ENCODE results near the gene CAMSAP2. TPM values are rescaled to one million over a fixed set of nuclear protein-coding genes. Genes with fewer than 3 reads are reported as not detected.

Gene CAMSAP2
- total and polyA plus RNA-seq, 10 of the 15 experiments (the other 5 are each of a cell fraction or from before 2014, with no cell fraction given) = 3.9 to 19.8 (median 8.0) TPM

DNA sequence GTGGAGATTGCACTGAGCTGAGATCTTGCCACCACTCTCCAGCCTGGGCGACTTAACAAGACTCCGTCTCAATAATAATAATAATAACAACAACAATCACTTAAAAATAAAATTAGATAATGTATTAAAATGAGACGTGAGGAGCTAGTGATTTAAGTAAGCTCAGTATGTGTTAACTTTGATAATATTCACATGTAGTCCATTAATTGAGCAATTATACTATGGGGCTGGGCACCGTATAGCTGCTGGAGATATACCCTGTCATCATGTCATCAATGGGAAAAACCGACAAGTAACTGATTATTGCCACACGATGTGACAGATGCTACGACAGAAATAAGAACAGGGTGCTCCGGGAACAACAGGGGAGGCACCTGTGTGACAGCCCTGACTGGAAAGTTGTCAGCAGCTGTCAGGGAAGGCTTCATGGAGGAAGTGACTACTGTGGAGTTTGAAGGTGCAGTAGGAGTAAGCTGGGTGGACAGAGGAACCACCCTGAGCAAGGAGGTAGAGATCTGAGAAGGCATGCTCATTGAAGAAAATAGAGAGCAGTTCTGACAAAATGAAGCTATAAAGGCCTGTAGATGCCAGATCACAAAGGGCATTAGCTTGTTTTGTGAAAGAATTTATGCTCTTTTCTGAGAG is 924 bp upstream of the CAMSAP2 start:
- ATAC-seq = no peak
- WGBS (ENCODE audit: insufficient coverage, insufficient replicate concordance, low lambda C conversion rate, missing lambda C conversion rate) = 84% methylated on average over 8 of the region's 8 CpGs
- ChIA-PET POLR2A (interaction anchor here (1.2 to 2.7 kb wide), 4 partner anchors 37 to 85 kb away, joined by 3 to 21 read pairs (median 4); partner anchors contain the start of gene DDX59), SMC1A (ENCODE audit: uncharacterized antibody, unreplicated experiment) (interaction anchor here (0.6 to 3.7 kb wide), 15 partner anchors 8 to 122 kb away, joined by 3 to 17 read pairs (median 4); no protein-coding TSS in a partner anchor), CTCF (interaction anchor here (0.7 to 2.0 kb wide), 5 partner anchors 11 to 123 kb away, joined by 3 to 12 read pairs (median 3); partner anchors contain the start of gene KIF14), RAD21 (ENCODE audit: unreplicated experiment) (interaction anchor here (0.7 to 3.2 kb wide), 11 partner anchors 10 to 177 kb away, joined by 3 to 21 read pairs (median 4); partner anchors contain the start of genes DDX59 and KIF14)
- in situ Hi-C loops (cut with MboI) (no loop called here), intact Hi-C loops (cut with micrococcal nuclease; ENCODE audit: unreplicated experiment) (no loop called here)
- no TSS peak for BruUV-seq (replicated peaks)
- Histone ChIP-seq H3K4me3 (peak overlapping the region; percentile 99; the same call in 1 of the 2 replicates), H3K4me1 (ENCODE audit: control insufficient read depth, insufficient read depth, low read length) (peaks cover 5% of the 10 kb centered on the region; the same call in 1 of the 2 replicates), H3K9ac (ENCODE audit: control insufficient read depth, insufficient read depth, low read length) (no peak overlapping the region), H3K4me2 (ENCODE audit: control insufficient read depth, insufficient read depth) (peak overlapping the region; percentile 81; the same call in 1 of the 2 replicates), H3K79me2 (ENCODE audit: control insufficient read depth, insufficient read depth, low read length) (peaks cover 39% of the 10 kb centered on the region), H2AFZ (ENCODE audit: control insufficient read depth, low read depth, low read length) (peak overlapping the region; percentile 58), H3K27me3 (replicated peaks in 1 of 2; ENCODE audit: control insufficient read depth in 2 of 2, insufficient read depth in 2 of 2, low read length in 1 of 2) (no peaks in the 10 kb centered on the region), H3K36me3 (ENCODE audit: control insufficient read depth in 2 of 2, insufficient read depth in 2 of 2, low read length in 1 of 2) (no peaks in the 10 kb centered on the region), H3K27ac (ENCODE audit: control insufficient read depth, insufficient read depth) (0 out of 2 replicates have a peak overlapping the region, but pooled peaks have one; percentile 2), H4K20me1 (ENCODE audit: control insufficient read depth, insufficient read depth) (no peaks in the 10 kb centered on the region), H3K9me3 (replicated peaks; ENCODE audit: control insufficient read depth, insufficient read depth, low read length) (no peaks in the 10 kb centered on the region)
- TF ChIP-seq BCL3 (IDR thresholded peaks at IDR 0.05; ENCODE audit: borderline replicate concordance, insufficient read depth, low read depth, low read length, poor library complexity, severe bottlenecking) (no peak), SPI1 (IDR thresholded peaks at IDR 0.05; ENCODE audit: borderline replicate concordance, insufficient read depth, low read depth, low read length) (0 out of 2 replicates have a peak, but pooled peaks have one; percentile 13), NFYA (IDR thresholded peaks at IDR 0.05; ENCODE audit: borderline replicate concordance, low read depth, low read length) (no peak), CHD2 (IDR thresholded peaks at IDR 0.05; ENCODE audit: borderline replicate concordance, low read depth, low read length) (no peak), SIN3A (IDR thresholded peaks at IDR 0.05; ENCODE audit: low read depth, low read length) (no peak)
- TF ChIP-seq, protein P1, sequence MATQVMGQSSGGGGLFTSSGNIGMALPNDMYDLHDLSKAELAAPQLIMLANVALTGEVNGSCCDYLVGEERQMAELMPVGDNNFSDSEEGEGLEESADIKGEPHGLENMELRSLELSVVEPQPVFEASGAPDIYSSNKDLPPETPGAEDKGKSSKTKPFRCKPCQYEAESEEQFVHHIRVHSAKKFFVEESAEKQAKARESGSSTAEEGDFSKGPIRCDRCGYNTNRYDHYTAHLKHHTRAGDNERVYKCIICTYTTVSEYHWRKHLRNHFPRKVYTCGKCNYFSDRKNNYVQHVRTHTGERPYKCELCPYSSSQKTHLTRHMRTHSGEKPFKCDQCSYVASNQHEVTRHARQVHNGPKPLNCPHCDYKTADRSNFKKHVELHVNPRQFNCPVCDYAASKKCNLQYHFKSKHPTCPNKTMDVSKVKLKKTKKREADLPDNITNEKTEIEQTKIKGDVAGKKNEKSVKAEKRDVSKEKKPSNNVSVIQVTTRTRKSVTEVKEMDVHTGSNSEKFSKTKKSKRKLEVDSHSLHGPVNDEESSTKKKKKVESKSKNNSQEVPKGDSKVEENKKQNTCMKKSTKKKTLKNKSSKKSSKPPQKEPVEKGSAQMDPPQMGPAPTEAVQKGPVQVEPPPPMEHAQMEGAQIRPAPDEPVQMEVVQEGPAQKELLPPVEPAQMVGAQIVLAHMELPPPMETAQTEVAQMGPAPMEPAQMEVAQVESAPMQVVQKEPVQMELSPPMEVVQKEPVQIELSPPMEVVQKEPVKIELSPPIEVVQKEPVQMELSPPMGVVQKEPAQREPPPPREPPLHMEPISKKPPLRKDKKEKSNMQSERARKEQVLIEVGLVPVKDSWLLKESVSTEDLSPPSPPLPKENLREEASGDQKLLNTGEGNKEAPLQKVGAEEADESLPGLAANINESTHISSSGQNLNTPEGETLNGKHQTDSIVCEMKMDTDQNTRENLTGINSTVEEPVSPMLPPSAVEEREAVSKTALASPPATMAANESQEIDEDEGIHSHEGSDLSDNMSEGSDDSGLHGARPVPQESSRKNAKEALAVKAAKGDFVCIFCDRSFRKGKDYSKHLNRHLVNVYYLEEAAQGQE (IDR thresholded peaks at IDR 0.05; ENCODE audit: low read depth, low read length) = no peak
- peak; percentile 52 for FAIRE-seq
- no peak for DNase-seq (ENCODE audit: low read depth, low spot score)

Data from GM12878 (cell line).